H1 (cell line): ENCODE measurements around the gene FXR1. TPM values are rescaled to one million over a fixed set of nuclear protein-coding genes. Genes with fewer than 3 reads are reported as not detected.

Experiments
- CTCF ChIA-PET: fragments of 300-600 bp; sonication (Branson Sonifier 250); formaldehyde crosslinking; loops from one replicate; lab custom pipeline; 2021; ENCODE audit not compliant: partially characterized antibody; lab: Charles Lee
- POLR2A ChIA-PET: fragments of 300-600 bp; sonication (Branson Sonifier 250); formaldehyde crosslinking; loops from one replicate; lab custom pipeline; 2021; ENCODE audit warnings: inconsistent platforms; ENCODE audit not compliant: partially characterized antibody; lab: Charles Lee
- DNase-seq, 2 experiments: peaks; one replicate each; pipeline versions ENCODE4 v3.0.0 to v3.0.0-alpha.2; 2010 to 2022; ENCODE audit warnings: low spot score in 2 of 2, low read depth in 1 of 2, mixed read lengths in 1 of 2
- FAIRE-seq: peaks from 2 replicates; lab custom pipeline; 2011; peaks lifted over from hg19 to GRCh38; lab: Jason Lieb, UNC
- H2AFZ ChIP-seq: 2 replicates; pipeline ENCODE4 v1.8.1; 2012; ENCODE audit warnings: low read length, inconsistent platforms
- H2AK5ac ChIP-seq: 2 replicates; pipeline ENCODE4 v1.6.1; 2013; ENCODE audit warnings: low read depth, low read length
- H2BK120ac ChIP-seq: replicated peaks from 2 replicates; pipeline ENCODE3; 2013; ENCODE audit warnings: low read depth, low read length, inconsistent platforms
- H2BK12ac ChIP-seq: 2 replicates; pipeline ENCODE4 v1.6.1; 2013; ENCODE audit warnings: low read depth, low read length
- H2BK15ac ChIP-seq: 2 replicates; pipeline ENCODE4 v1.6.1; 2013; ENCODE audit warnings: low read length
- H2BK20ac ChIP-seq: 2 replicates; pipeline ENCODE4 v1.6.1; 2013; ENCODE audit warnings: low read length
- H2BK5ac ChIP-seq: 2 replicates; pipeline ENCODE4 v1.6.1; 2013; ENCODE audit warnings: low read depth, low read length
- H3K14ac ChIP-seq: 2 replicates; pipeline ENCODE4 v1.6.1; 2013; ENCODE audit warnings: inconsistent platforms; ENCODE audit not compliant: insufficient read length
- H3K18ac ChIP-seq: 2 replicates; pipeline ENCODE4 v1.6.1; 2013; ENCODE audit warnings: low read length; ENCODE audit errors: extremely low read depth
- H3K23ac ChIP-seq: 2 replicates; pipeline ENCODE4 v1.6.1; 2013; ENCODE audit warnings: inconsistent platforms; ENCODE audit not compliant: insufficient read length
- H3K23me2 ChIP-seq: 2 replicates; pipeline ENCODE4 v1.6.1; 2013; ENCODE audit warnings: low read depth, low read length
- H3K27ac ChIP-seq: 2 replicates; pipeline ENCODE4 v1.6.1; 2011; ENCODE audit warnings: low read depth, low read length, inconsistent platforms
- H3K27me3 ChIP-seq, 4 experiments: replicated peaks in 1 of 4; 1 replicate in 1 of 4; 2 replicates in 3 of 4; pipeline versions ENCODE4 v1.6.1 to v1.8.1; 2011 to 2013; ENCODE audit warnings: low read length in 3 of 4, mild to moderate bottlenecking in 3 of 4, inconsistent platforms in 2 of 4, mixed read lengths in 2 of 4, moderate library complexity in 1 of 4; ENCODE audit not compliant: control insufficient read depth in 3 of 4, insufficient read depth in 3 of 4; ENCODE audit errors: extremely low read depth in 1 of 4
- H3K36me3 ChIP-seq, 4 experiments: 2 replicates each; pipeline versions ENCODE4 v1.6.1 to v1.8.1; 2011 to 2013; ENCODE audit warnings: mild to moderate bottlenecking in 4 of 4, low read length in 3 of 4, moderate library complexity in 2 of 4, control low read depth in 1 of 4, inconsistent platforms in 1 of 4; ENCODE audit not compliant: insufficient read depth in 4 of 4, control insufficient read depth in 2 of 4
- H3K4ac ChIP-seq: replicated peaks from 2 replicates; pipeline ENCODE3; 2013; ENCODE audit warnings: low read length, low read depth, mixed read lengths, inconsistent platforms; ENCODE audit not compliant: insufficient read length
- H3K4me1 ChIP-seq, 4 experiments: replicated peaks in 1 of 4; 1 replicate in 1 of 4; 2 replicates in 3 of 4; pipeline versions ENCODE4 v1.6.1 to v1.8.1; 2011 to 2013; ENCODE audit warnings: low read length in 3 of 4, inconsistent platforms in 2 of 4, mixed read lengths in 1 of 4; ENCODE audit not compliant: insufficient read depth in 4 of 4, control insufficient read depth in 3 of 4
- H3K4me2 ChIP-seq, 2 experiments: 2 replicates each; pipeline versions ENCODE4 v1.6.1 to v1.8.1; 2011 to 2013; ENCODE audit warnings: low read depth in 2 of 2, low read length in 2 of 2, control low read depth in 1 of 2, inconsistent platforms in 1 of 2, mild to moderate bottlenecking in 1 of 2; ENCODE audit not compliant: insufficient read depth in 1 of 2
- H3K4me3 ChIP-seq, 4 experiments: fragments of 200-600, 300-600 bp in 1 of 4; sonication (generic), shearing (Covaris generic), sonication (Bioruptor Twin) in 1 of 4; 2 replicates each; pipeline versions ENCODE4 v1.5.1 to v1.8.1; 2011 to 2016; ENCODE audit warnings: low read length in 4 of 4, low read depth in 3 of 4, control low read depth in 2 of 4, inconsistent platforms in 2 of 4, mild to moderate bottlenecking in 2 of 4, mixed read lengths in 1 of 4, moderate library complexity in 1 of 4; ENCODE audit not compliant: insufficient read depth in 2 of 4; ENCODE audit errors: extremely low read depth in 1 of 4
- H3K56ac ChIP-seq: replicated peaks from 2 replicates; pipeline ENCODE3; 2013; ENCODE audit warnings: low read depth, mild to moderate bottlenecking, mixed read lengths, low read length, inconsistent platforms; ENCODE audit not compliant: insufficient read length
- H3K79me1 ChIP-seq: 2 replicates; pipeline ENCODE4 v1.6.1; 2013; ENCODE audit warnings: low read depth, low read length, control low read depth
- H3K79me2 ChIP-seq, 2 experiments: 2 replicates each; pipeline versions ENCODE4 v1.6.1 to v1.8.1; 2012 to 2013; ENCODE audit warnings: low read length in 2 of 2, mild to moderate bottlenecking in 2 of 2, inconsistent platforms in 1 of 2; ENCODE audit not compliant: insufficient read depth in 2 of 2, control insufficient read depth in 1 of 2
- H3K9ac ChIP-seq, 4 experiments: replicated peaks in 1 of 4; 1 replicate in 1 of 4; 2 replicates in 3 of 4; pipeline versions ENCODE4 v1.6.1 to v1.8.1; 2011 to 2013; ENCODE audit warnings: low read depth in 3 of 4, low read length in 3 of 4, control low read depth in 2 of 4, mild to moderate bottlenecking in 2 of 4, moderate library complexity in 2 of 4, inconsistent platforms in 1 of 4; ENCODE audit errors: extremely low read depth in 1 of 4
- H3K9me3 ChIP-seq, 2 experiments: 2 replicates each; pipeline versions ENCODE4 v1.6.1 to v1.8.1; 2012 to 2013; ENCODE audit warnings: mild to moderate bottlenecking in 2 of 2, moderate library complexity in 2 of 2, control low read depth in 1 of 2, inconsistent platforms in 1 of 2, low read depth in 1 of 2, low read length in 1 of 2, mixed read lengths in 1 of 2; ENCODE audit not compliant: insufficient read depth in 2 of 2
- H4K20me1 ChIP-seq, 2 experiments: replicated peaks in 1 of 2; 2 replicates each; pipeline versions ENCODE3 to v1.8.1; 2011 to 2013; ENCODE audit warnings: inconsistent platforms in 2 of 2, low read length in 2 of 2, mild to moderate bottlenecking in 1 of 2; ENCODE audit not compliant: insufficient read depth in 2 of 2, control insufficient read depth in 1 of 2
- H4K5ac ChIP-seq: 2 replicates; pipeline ENCODE4 v1.6.1; 2013; ENCODE audit warnings: low read length, low read depth, mixed read lengths, inconsistent platforms; ENCODE audit not compliant: insufficient read length
- H4K8ac ChIP-seq: 2 replicates; pipeline ENCODE4 v1.8.0; 2013; ENCODE audit warnings: mild to moderate bottlenecking, moderate library complexity, low read length, inconsistent platforms; ENCODE audit not compliant: insufficient read depth; ENCODE audit errors: extremely low read depth
- H4K91ac ChIP-seq: replicated peaks from 2 replicates; pipeline ENCODE3; 2013; ENCODE audit warnings: low read length, mixed read lengths, inconsistent platforms; ENCODE audit not compliant: insufficient read length
- BACH1 ChIP-seq: IDR thresholded peaks from 2 replicates; pipeline ENCODE4 v1.6.1; 2012; ENCODE audit warnings: low read length, improper control_type of control experiment
- CBX5 ChIP-seq: fragments of 300-800, 300-1000 bp; sonication (generic); IDR thresholded peaks from 2 replicates; pipeline ENCODE4 v1.7.1; 2016; ENCODE audit warnings: antibody characterized with exemption, low read length, low read depth
- CBX8 ChIP-seq: fragments of 300-800, 300-1000 bp; sonication (generic); IDR thresholded peaks from 2 replicates; pipeline ENCODE4 v1.7.1; 2016; ENCODE audit warnings: low read depth, low read length, borderline replicate concordance
- CEBPB ChIP-seq: IDR thresholded peaks from 2 replicates; pipeline ENCODE4 v1.6.1; 2012; ENCODE audit warnings: low read depth, low read length
- CHD2 ChIP-seq: IDR thresholded peaks from 2 replicates; pipeline ENCODE4 v1.6.1; 2012; ENCODE audit warnings: low read length, improper control_type of control experiment
- HDAC6 ChIP-seq: IDR thresholded peaks from one replicate; pipeline ENCODE4 v1.7.1; 2012; ENCODE audit warnings: low read depth, mild to moderate bottlenecking, inconsistent platforms, low read length, moderate library complexity
- PHF8 ChIP-seq: fragments of 200-600 bp; sonication (generic); conservative IDR thresholded peaks from 2 replicates; pipeline ENCODE4 v1.7.1; 2012; ENCODE audit warnings: low read depth, mild to moderate bottlenecking, inconsistent platforms, low read length, moderate library complexity
- SIN3A ChIP-seq, 2 experiments: IDR thresholded peaks in 1 of 2; conservative IDR thresholded peaks in 1 of 2; 2 replicates each; pipeline ENCODE4 v1.6.1; 2011 to 2012; ENCODE audit warnings: low read length in 2 of 2, improper control_type of control experiment in 1 of 2, low read depth in 1 of 2, mild to moderate bottlenecking in 1 of 2
- WGBS, 2 experiments: shearing (Covaris generic) in 1 of 2; methylation state at CpG; one replicate each; pipeline versions ENCODE4 v1.1.6 to v1.1.7; 2013 to 2015; ENCODE audit warnings: low lambda C conversion rate in 2 of 2, mixed read lengths in 2 of 2, inconsistent platforms in 1 of 2, low coverage in 1 of 2, missing lambda C conversion rate in 1 of 2; ENCODE audit not compliant: insufficient replicate concordance in 2 of 2, insufficient coverage in 1 of 2, insufficient read length in 1 of 2; ENCODE audit errors: extremely low coverage in 1 of 2, missing lambda C conversion rate in 1 of 2; 5-methylcytosine and 5-hydroxymethylcytosine counted together
- polyA plus RNA-seq, 7 experiments: library from polyadenylated mRNA; depleted of rRNA in 3 of 7; stranded (reverse) in 5 of 7; unstranded in 2 of 7; fragments of >200 nt in 5 of 7; fragments of 200-250 nt in 2 of 7; gene quantifications; 1 replicate in 5 of 7; 2 replicates in 1 of 7; 4 replicates in 1 of 7; pipeline versions ENCODE4 v1.2.1 to v1.2.3, GENCODE V29; 2011 to 2013; ENCODE audit warnings: missing spikeins in 2 of 7, mixed read lengths in 2 of 7
- total RNA-seq: library from RNA; stranded (reverse); fragmentation: NEBNext Ultra II Directional; extraction: Animal tissue kit (Norgen Biotek cat#: 25700); gene quantifications from 2 replicates; pipeline ENCODE4 v1.2.1, GENCODE V29; 2021
- TF ChIP-seq, protein P1 (sequence below): IDR thresholded peaks from 2 replicates; pipeline ENCODE4 v1.6.1; 2012; ENCODE audit warnings: low read length, inconsistent platforms

The FXR1 gene
- total and polyA plus RNA-seq, 2 of the 8 experiments (the other 6 are each of a cell fraction or from before 2014, with no cell fraction given), result 108 to 283 TPM

DNA sequence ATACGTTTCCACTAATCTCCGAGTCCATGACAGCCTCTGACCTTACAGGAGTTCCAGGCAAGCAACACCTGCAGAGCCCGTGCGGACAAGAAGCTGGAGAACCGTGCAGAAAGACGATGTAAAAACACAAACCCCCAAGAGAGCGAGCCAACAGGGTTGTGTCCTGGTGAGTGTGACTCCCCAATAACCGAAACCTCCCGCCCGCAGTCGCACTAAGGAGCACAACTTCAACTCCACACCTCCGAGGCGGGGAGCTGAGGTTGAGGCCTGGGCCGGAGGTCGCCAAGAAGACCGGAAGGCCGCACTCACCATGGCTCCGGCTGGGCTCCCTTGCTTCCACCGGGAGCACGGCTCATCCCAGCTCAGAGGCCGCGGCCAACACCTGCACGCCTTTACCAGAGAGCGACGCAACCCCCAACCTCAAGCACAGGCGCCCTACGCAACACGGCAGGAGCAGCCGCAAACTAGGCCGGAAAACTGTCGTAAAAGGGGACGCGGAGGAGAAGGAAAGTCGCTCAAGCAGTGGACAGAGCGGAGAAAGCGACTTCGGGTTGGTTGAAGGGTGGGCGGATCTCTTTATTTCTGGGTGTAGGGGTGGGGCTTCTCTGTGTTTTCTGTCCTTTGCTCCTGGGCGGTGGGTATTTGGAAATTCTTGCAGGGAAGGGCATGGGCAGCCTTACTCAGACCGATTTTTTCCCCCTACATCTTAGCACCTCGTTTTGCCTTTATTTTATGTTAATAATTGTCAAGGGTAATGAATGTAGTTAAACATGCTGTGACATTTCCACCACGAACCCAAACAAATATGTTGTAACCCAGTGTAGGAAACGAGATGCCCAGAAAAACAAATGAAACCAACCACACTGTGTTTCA is 77.1 kb downstream of the FXR1 start, which contains the start of gene DNAJC19:
DNAJC19 (minus strand) TSS at position 446 of the 873 bp plus-strand sequence; CDS start at position 312, 134 bp downstream.
- peak within 1 kb of the TSS; percentile 82 for H3K27ac ChIP-seq
- no peak within 1 kb of the TSS for H2BK15ac ChIP-seq
- no peak within 1 kb of the TSS for H3K18ac ChIP-seq
- H2BK12ac ChIP-seq, result no peak within 1 kb of the TSS
- WGBS, 2 experiments, result 5% methylated on average over 43 of the region's 43 CpGs; no CpG with 5 or more reads in 1 of the 2 experiments
- no peaks in the 10 kb centered on the region for H3K4me1 ChIP-seq
- H3K9ac ChIP-seq, result peak within 1 kb of the TSS; percentile 84 to 91 (median 84)
- peaks cover 0 to 30% (median 9%) of the 10 kb centered on the region in 4 experiments; a peak in 5 of 8 replicates for H3K36me3 ChIP-seq
- ChIA-PET POLR2A (interaction anchor here (0.6 to 1.2 kb wide), 7 partner anchors 9 to 77 kb away, joined by 3 to 8 read pairs (median 4); partner anchors contain the start of gene FXR1), CTCF (interaction anchor here (0.7 kb wide), 2 partner anchors 132 to 931 kb away, joined by 3 read pairs; no protein-coding TSS in a partner anchor)
- peak within 1 kb of the TSS; percentile 76 for H4K5ac ChIP-seq
- peak within 1 kb of the TSS; percentile 15 for H4K91ac ChIP-seq
- FAIRE-seq, result peak; percentile 74
- H3K27me3 ChIP-seq, result no peaks in the 10 kb centered on the region
- H2BK120ac ChIP-seq, result no peak within 1 kb of the TSS
- H2AK5ac ChIP-seq, result no peak within 1 kb of the TSS; the same call in 1 of the 2 replicates
- peak within 1 kb of the TSS; percentile 88 for H3K4ac ChIP-seq
- H3K9me3 ChIP-seq, result no peaks in the 10 kb centered on the region
- peak within 1 kb of the TSS; percentile 63 for H3K56ac ChIP-seq
- H4K20me1 ChIP-seq, result no peaks in the 10 kb centered on the region
- DNase-seq, result peak; percentile 89 to 93
- peak within 1 kb of the TSS; percentile 91 to 94 for H3K4me2 ChIP-seq
- no peak within 1 kb of the TSS for H2BK20ac ChIP-seq
- peaks cover 3% of the 10 kb centered on the region; the same call in 1 of the 2 replicates for H3K79me1 ChIP-seq
- H2AFZ ChIP-seq, result peak within 1 kb of the TSS; percentile 78
- peak within 1 kb of the TSS; percentile 89 to 97 (median 92) for H3K4me3 ChIP-seq
- H3K23ac ChIP-seq, result no peak within 1 kb of the TSS
- peaks cover 4% of the 10 kb centered on the region; the same call in 1 of the 2 replicates for H3K23me2 ChIP-seq
- H2BK5ac ChIP-seq, result peak within 1 kb of the TSS; percentile 16
- peaks cover 0 to 19% of the 10 kb centered on the region in 2 experiments; a peak in 2 of 4 replicates for H3K79me2 ChIP-seq
- H4K8ac ChIP-seq, result peak within 1 kb of the TSS; percentile 81; the same call in 1 of the 2 replicates
- H3K14ac ChIP-seq, result no peak within 1 kb of the TSS
- TF ChIP-seq, protein P1, sequence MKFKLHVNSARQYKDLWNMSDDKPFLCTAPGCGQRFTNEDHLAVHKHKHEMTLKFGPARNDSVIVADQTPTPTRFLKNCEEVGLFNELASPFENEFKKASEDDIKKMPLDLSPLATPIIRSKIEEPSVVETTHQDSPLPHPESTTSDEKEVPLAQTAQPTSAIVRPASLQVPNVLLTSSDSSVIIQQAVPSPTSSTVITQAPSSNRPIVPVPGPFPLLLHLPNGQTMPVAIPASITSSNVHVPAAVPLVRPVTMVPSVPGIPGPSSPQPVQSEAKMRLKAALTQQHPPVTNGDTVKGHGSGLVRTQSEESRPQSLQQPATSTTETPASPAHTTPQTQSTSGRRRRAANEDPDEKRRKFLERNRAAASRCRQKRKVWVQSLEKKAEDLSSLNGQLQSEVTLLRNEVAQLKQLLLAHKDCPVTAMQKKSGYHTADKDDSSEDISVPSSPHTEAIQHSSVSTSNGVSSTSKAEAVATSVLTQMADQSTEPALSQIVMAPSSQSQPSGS, result peak; percentile 61; the same call in 1 of the 2 replicates
- TF ChIP-seq CEBPB (peak; percentile 35; the same call in 1 of the 2 replicates), HDAC6 (no peak), SIN3A (conservative IDR thresholded peaks at IDR 0.05 in 1 of 2, IDR thresholded peaks at IDR 0.05 in 1 of 2; ENCODE audit: low read depth in 1 of 2, low read length in 2 of 2) (peak in 1 of 2 experiments; percentile 74; a peak in 2 of 4 replicates), CBX8 (no peak), CBX5 (no peak), PHF8 (peak; percentile 93), BACH1 (no peak), CHD2 (no peak)
